Kidney (tissue), 14 donors: Measurements from ENCODE around the gene PAX7. TPM values are rescaled to one million over a fixed set of nuclear protein-coding genes. Genes with fewer than 3 reads are reported as not detected.

Experiments
- DNase-seq, 5 donors: peaks; one replicate each; pipeline ENCODE4 v3.0.0-alpha.2; 2013 to 2020
- FAIRE-seq: peaks from 2 replicates; lab custom pipeline; 2012; peaks lifted over from hg19 to GRCh38; lab: Jason Lieb, UNC
- H3K27ac ChIP-seq, 2 donors: one replicate each; pipeline ENCODE4 v1.7.0; 2013; ENCODE audit warnings: low read depth in 2 of 2, low read length in 2 of 2, inconsistent platforms in 1 of 2
- H3K27me3 ChIP-seq: one replicate; pipeline ENCODE4 v1.7.1; 2013; ENCODE audit warnings: low read length, inconsistent platforms; ENCODE audit not compliant: control insufficient read depth, insufficient read depth
- H3K36me3 ChIP-seq, 3 donors: one replicate each; pipeline versions ENCODE4 v1.7.0 to v1.7.1; 2013; ENCODE audit warnings: low read length in 3 of 3, control low read depth in 1 of 3, inconsistent platforms in 1 of 3; ENCODE audit not compliant: insufficient read depth in 3 of 3, control insufficient read depth in 2 of 3
- H3K4me1 ChIP-seq, 3 donors: one replicate each; pipeline versions ENCODE4 v1.7.0 to v1.7.1; 2013; ENCODE audit warnings: low read length in 3 of 3, inconsistent platforms in 1 of 3, low read depth in 1 of 3; ENCODE audit not compliant: control insufficient read depth in 2 of 3, insufficient read depth in 2 of 3
- H3K4me3 ChIP-seq, 3 donors: one replicate each; pipeline versions ENCODE4 v1.7.0 to v1.8.1; 2013; ENCODE audit warnings: low read length in 3 of 3, control low read depth in 1 of 3, inconsistent platforms in 1 of 3
- H3K9ac ChIP-seq, 3 donors: one replicate each; pipeline versions ENCODE4 v1.7.0 to v1.7.1; 2013; ENCODE audit warnings: low read length in 3 of 3, control low read depth in 1 of 3, inconsistent platforms in 1 of 3
- H3K9me3 ChIP-seq, 3 donors: one replicate each; pipeline versions ENCODE4 v1.7.0 to v1.7.1; 2013; ENCODE audit warnings: low read length in 3 of 3, control low read depth in 1 of 3, inconsistent platforms in 1 of 3; ENCODE audit not compliant: control insufficient read depth in 2 of 3, insufficient read depth in 1 of 3
- CTCF ChIP-seq: IDR thresholded peaks from 3 replicates; pipeline ENCODE4 v1.5.1; 2012; ENCODE audit warnings: mild to moderate bottlenecking, moderate library complexity, borderline replicate concordance; ENCODE audit not compliant: insufficient read depth; ENCODE audit errors: extremely low read depth
- intact Hi-C: fragments of 100-400 bp; cut with DNase I; formaldehyde crosslinking; loops from one replicate; pipeline ENCODE4 v1.11.1; 2022
- polyA plus RNA-seq: library from polyadenylated mRNA; stranded (reverse); fragments of 350-450 nt; fragmentation: Illumina TruSeq; extraction: RNeasy Lipid Tissue Mini Kit (QIAGEN cat#74804); gene quantifications from one replicate; pipeline ENCODE4 v1.2.3, GENCODE V29; 2014; ENCODE audit warnings: low read depth, low replicate concordance; ENCODE audit not compliant: insufficient read depth
- total RNA-seq: library from RNA; stranded (reverse); fragmentation: NEBNext Ultra II Directional; extraction: Animal tissue kit (Norgen Biotek cat#: 25700); gene quantifications from one replicate; pipeline ENCODE4 v1.2.1, GENCODE V29; 2021
- donor health status: control.
- donor health status: control.
- donor health status: control.
- donor health status: control.
- donor health status: control.
- donor health status: DM: yes; HTN: yes; CAD: no.
- donor health status: Normal renal cell carcinoma (clear cell type).

PAX7 gene
- total and polyA plus RNA-seq, 2 donors from 2014 or later, result not detected

- FAIRE-seq (no peak), DNase-seq (peak in 2 of 5 donors; percentile 36 to 40)
- H3K27ac ChIP-seq, result no peak overlapping the region
- H3K4me3 ChIP-seq, result no peak overlapping the region
- H3K4me1 ChIP-seq, result no peaks in the 10 kb centered on the region
- peaks cover 6% of the 10 kb centered on the region for H3K27me3 ChIP-seq
- H3K9me3 ChIP-seq, result peaks cover 0 to 2% (median 0%) of the 10 kb centered on the region in 3 donors
- H3K36me3 ChIP-seq, result no peaks in the 10 kb centered on the region
- no peak for TF ChIP-seq CTCF
- no peak overlapping the region for H3K9ac ChIP-seq
- intact Hi-C loops, result no loop called here
These were observed 16.4 kb upstream of the PAX7 start for GRCh38 chr1:18614069-18614735.

- peaks cover 5% of the 10 kb centered on the region for H3K27me3 ChIP-seq
- FAIRE-seq (no peak), DNase-seq (no peak)
- TF ChIP-seq CTCF, result no peak
- peaks cover 0 to 1% (median 0%) of the 10 kb centered on the region in 3 donors for H3K9me3 ChIP-seq
- no peak overlapping the region for H3K27ac ChIP-seq
- no peaks in the 10 kb centered on the region for H3K4me1 ChIP-seq
- no peak overlapping the region for H3K4me3 ChIP-seq
- H3K9ac ChIP-seq, result no peak overlapping the region
- no peaks in the 10 kb centered on the region for H3K36me3 ChIP-seq
- intact Hi-C loops, result no loop called here
These were observed 11.8 kb upstream of the PAX7 start for GRCh38 chr1:18618546-18619466.

- H3K4me3 ChIP-seq, result no peak overlapping the region
- no peak overlapping the region for H3K9ac ChIP-seq
- no peak for FAIRE-seq
- intact Hi-C loops, result no loop called here
- H3K4me1 ChIP-seq, result no peaks in the 10 kb centered on the region
- H3K9me3 ChIP-seq, result no peaks in the 10 kb centered on the region
- DNase-seq, result no peak
- no peaks in the 10 kb centered on the region for H3K36me3 ChIP-seq
- TF ChIP-seq CTCF, result no peak
- no peak overlapping the region for H3K27ac ChIP-seq
- H3K27me3 ChIP-seq, result peaks cover 6% of the 10 kb centered on the region
These were observed 11.2 kb upstream of the PAX7 start for GRCh38 chr1:18619467-18619835.
